ENCODE measurements around the gene TNFRSF21.

TNFRSF21 gene

GRCh38 chr6:47309291-47310130 lies at the start of gene TNFRSF21:
Gene TNFRSF21, minus strand, starts transcription at chr6:47309905. Its CDS starts 394 bp downstream, at chr6:47309511.
- H3K4me1 Mint-ChIP-seq (ENCODE audit: low read depth) = peaks cover 14% of the 10 kb centered on the region
- peaks cover 44% of the 10 kb centered on the region for H3K27me3 Mint-ChIP-seq
- no peak within 1 kb of the TSS for H3K27ac Mint-ChIP-seq
- no peaks in the 10 kb centered on the region for H3K36me3 Mint-ChIP-seq (ENCODE audit: low read depth)
- peak within 1 kb of the TSS; percentile 76 for H3K4me3 Mint-ChIP-seq
- no peaks in the 10 kb centered on the region for H3K9me3 Mint-ChIP-seq

- Mint-ChIP-seq H3K36me3 (ENCODE audit: low read depth) (no peaks in the 10 kb centered on the region), H3K4me1 (ENCODE audit: low read depth) (peaks cover 4% of the 10 kb centered on the region), H3K27me3 (peaks cover 15% of the 10 kb centered on the region), H3K9me3 (no peaks in the 10 kb centered on the region), H3K4me3 (no peak overlapping the region), H3K27ac (no peak overlapping the region)
These were observed 48.9 kb upstream of the TNFRSF21 start for GRCh38 chr6:47358440-47359225.

GRCh38 chr6:47357827-47358226 lies 48.1 kb upstream of the TNFRSF21 start:
- Mint-ChIP-seq H3K27me3 (peaks cover 15% of the 10 kb centered on the region), H3K27ac (no peak overlapping the region), H3K9me3 (no peaks in the 10 kb centered on the region), H3K4me1 (ENCODE audit: low read depth) (peaks cover 4% of the 10 kb centered on the region), H3K4me3 (no peak overlapping the region), H3K36me3 (ENCODE audit: low read depth) (no peaks in the 10 kb centered on the region)

GRCh38 chr6:47355496-47355895 lies 45.8 kb upstream of the TNFRSF21 start:
- Mint-ChIP-seq H3K4me3 (no peak overlapping the region), H3K27ac (no peak overlapping the region), H3K9me3 (no peaks in the 10 kb centered on the region), H3K4me1 (ENCODE audit: low read depth) (peaks cover 4% of the 10 kb centered on the region), H3K36me3 (ENCODE audit: low read depth) (no peaks in the 10 kb centered on the region), H3K27me3 (peaks cover 15% of the 10 kb centered on the region)

- peaks cover 4% of the 10 kb centered on the region for H3K4me1 Mint-ChIP-seq (ENCODE audit: low read depth)
- no peak overlapping the region for H3K27ac Mint-ChIP-seq
These were observed 44.2 kb upstream of the TNFRSF21 start for GRCh38 chr6:47353871-47354270.

GRCh38 chr6:47352966-47353365 lies 43.3 kb upstream of the TNFRSF21 start:
- Mint-ChIP-seq H3K4me3 (no peak overlapping the region), H3K27me3 (peaks cover 4% of the 10 kb centered on the region), H3K36me3 (ENCODE audit: low read depth) (no peaks in the 10 kb centered on the region), H3K4me1 (ENCODE audit: low read depth) (peaks cover 4% of the 10 kb centered on the region), H3K9me3 (no peaks in the 10 kb centered on the region), H3K27ac (no peak overlapping the region)

More at GRCh38 chr6:47353871-47354270, 44.2 kb upstream of the TNFRSF21 start:
- H3K36me3 Mint-ChIP-seq (ENCODE audit: low read depth) = no peaks in the 10 kb centered on the region
- no peaks in the 10 kb centered on the region for H3K9me3 Mint-ChIP-seq
- H3K4me3 Mint-ChIP-seq = no peak overlapping the region
- H3K27me3 Mint-ChIP-seq = peaks cover 9% of the 10 kb centered on the region

- Mint-ChIP-seq H3K4me3 (no peak overlapping the region), H3K9me3 (no peaks in the 10 kb centered on the region), H3K36me3 (ENCODE audit: low read depth) (no peaks in the 10 kb centered on the region), H3K27me3 (no peaks in the 10 kb centered on the region), H3K4me1 (ENCODE audit: low read depth) (no peaks in the 10 kb centered on the region), H3K27ac (no peak overlapping the region)
These were observed 42.7 kb upstream of the TNFRSF21 start for GRCh38 chr6:47352194-47352920.

GRCh38 chr6:47351621-47352020 lies 41.9 kb upstream of the TNFRSF21 start:
- no peaks in the 10 kb centered on the region for H3K36me3 Mint-ChIP-seq (ENCODE audit: low read depth)
- peaks cover 6% of the 10 kb centered on the region for H3K27me3 Mint-ChIP-seq
- no peak overlapping the region for H3K4me3 Mint-ChIP-seq

GRCh38 chr6:47349931-47350330 lies 40.2 kb upstream of the TNFRSF21 start:
- no peaks in the 10 kb centered on the region for H3K36me3 Mint-ChIP-seq (ENCODE audit: low read depth)
- no peaks in the 10 kb centered on the region for H3K4me1 Mint-ChIP-seq (ENCODE audit: low read depth)
- no peak overlapping the region for H3K4me3 Mint-ChIP-seq
- peaks cover 6% of the 10 kb centered on the region for H3K27me3 Mint-ChIP-seq
- no peak overlapping the region for H3K27ac Mint-ChIP-seq
- H3K9me3 Mint-ChIP-seq = no peaks in the 10 kb centered on the region

More at GRCh38 chr6:47351621-47352020, 41.9 kb upstream of the TNFRSF21 start:
- Mint-ChIP-seq H3K9me3 (no peaks in the 10 kb centered on the region), H3K4me1 (ENCODE audit: low read depth) (no peaks in the 10 kb centered on the region), H3K27ac (no peak overlapping the region)

- H3K9me3 Mint-ChIP-seq = no peaks in the 10 kb centered on the region
- H3K36me3 Mint-ChIP-seq (ENCODE audit: low read depth) = no peaks in the 10 kb centered on the region
- H3K4me3 Mint-ChIP-seq = no peak overlapping the region
- H3K4me1 Mint-ChIP-seq (ENCODE audit: low read depth) = no peaks in the 10 kb centered on the region
- H3K27ac Mint-ChIP-seq = no peak overlapping the region
- peaks cover 6% of the 10 kb centered on the region for H3K27me3 Mint-ChIP-seq
These were observed 38.7 kb upstream of the TNFRSF21 start for GRCh38 chr6:47348316-47348863.

- no peak overlapping the region for H3K27ac Mint-ChIP-seq
- H3K36me3 Mint-ChIP-seq (ENCODE audit: low read depth) = no peaks in the 10 kb centered on the region
- H3K4me3 Mint-ChIP-seq = no peak overlapping the region
- peaks cover 6% of the 10 kb centered on the region for H3K27me3 Mint-ChIP-seq
- H3K9me3 Mint-ChIP-seq = no peaks in the 10 kb centered on the region
- no peaks in the 10 kb centered on the region for H3K4me1 Mint-ChIP-seq (ENCODE audit: low read depth)
These were observed 36.1 kb upstream of the TNFRSF21 start for GRCh38 chr6:47345761-47346160.

- no peaks in the 10 kb centered on the region for H3K9me3 Mint-ChIP-seq
- no peaks in the 10 kb centered on the region for H3K4me1 Mint-ChIP-seq (ENCODE audit: low read depth)
- no peaks in the 10 kb centered on the region for H3K36me3 Mint-ChIP-seq (ENCODE audit: low read depth)
- no peak overlapping the region for H3K27ac Mint-ChIP-seq
- H3K27me3 Mint-ChIP-seq = peaks cover 10% of the 10 kb centered on the region
- no peak overlapping the region for H3K4me3 Mint-ChIP-seq
These were observed 34.3 kb upstream of the TNFRSF21 start for GRCh38 chr6:47344022-47344421.

- H3K9me3 Mint-ChIP-seq = no peaks in the 10 kb centered on the region
- H3K4me3 Mint-ChIP-seq = no peak overlapping the region
- no peaks in the 10 kb centered on the region for H3K4me1 Mint-ChIP-seq (ENCODE audit: low read depth)
- no peak overlapping the region for H3K27ac Mint-ChIP-seq
- peaks cover 10% of the 10 kb centered on the region for H3K27me3 Mint-ChIP-seq
- H3K36me3 Mint-ChIP-seq (ENCODE audit: low read depth) = no peaks in the 10 kb centered on the region
These were observed 33.9 kb upstream of the TNFRSF21 start for GRCh38 chr6:47343600-47343999.

- Mint-ChIP-seq H3K36me3 (ENCODE audit: low read depth) (no peaks in the 10 kb centered on the region), H3K27me3 (peaks cover 10% of the 10 kb centered on the region), H3K27ac (no peak overlapping the region), H3K4me3 (no peak overlapping the region), H3K4me1 (ENCODE audit: low read depth) (no peaks in the 10 kb centered on the region), H3K9me3 (no peaks in the 10 kb centered on the region)
These were observed 33.1 kb upstream of the TNFRSF21 start for GRCh38 chr6:47342824-47343223.
